ENCODE measurements around the gene KCNT2. TPM values are rescaled to one million over a fixed set of nuclear protein-coding genes. Genes with fewer than 3 reads are reported as not detected.

KCNT2 gene
- total and polyA plus RNA-seq, 9 of the 15 experiments (the other 6 are each of a cell fraction or from before 2014, with no cell fraction given) = 0.13 to 0.73 (median 0.28) TPM

GRCh38 chr1:196393282-196393681, 215.0 kb downstream of the KCNT2 start:
- BruUV-seq (replicated peaks) = no TSS peak
- H2AFZ ChIP-seq (ENCODE audit: low read depth, low read length) = no peak overlapping the region
- 13% methylated on average over 2 of the region's 2 CpGs for WGBS (ENCODE audit: insufficient coverage, low coverage, missing lambda C conversion rate)
- no peak overlapping the region for H3K4me3 ChIP-seq
- H3K9me3 ChIP-seq (replicated peaks; ENCODE audit: control insufficient read depth, insufficient read depth, low read depth, low read length) = no peaks in the 10 kb centered on the region
- no peaks in the 10 kb centered on the region for H3K36me3 ChIP-seq (ENCODE audit: control insufficient read depth, insufficient read depth, low read length)
- no peaks in the 10 kb centered on the region for H3K27me3 ChIP-seq (ENCODE audit: control insufficient read depth in 2 of 2, insufficient read depth in 2 of 2, low read length in 2 of 2)
- FAIRE-seq = no peak
- no peak for DNase-seq (ENCODE audit: extremely low read depth in 1 of 4, low spot score in 3 of 4)
- H3K4me1 ChIP-seq (replicated peaks in 1 of 2; ENCODE audit: control insufficient read depth in 2 of 2, insufficient read depth in 2 of 2, low read length in 2 of 2) = no peaks in the 10 kb centered on the region
- H3K9ac ChIP-seq (ENCODE audit: insufficient read depth in 1 of 2, low read depth in 2 of 2, low read length in 2 of 2) = no peak overlapping the region
- ChIA-PET POLR2A (no interaction called here), CTCF (ENCODE audit: low intra/inter-chr PET ratio) (no interaction called here)
- H3K4me2 ChIP-seq (ENCODE audit: insufficient read depth, low read length) = no peak overlapping the region
- H4K20me1 ChIP-seq (replicated peaks; ENCODE audit: control insufficient read depth, insufficient read depth, low read length) = no peaks in the 10 kb centered on the region
- no peak for ATAC-seq
- in situ Hi-C loops (cut with MboI) (no loop called here), intact Hi-C loops (cut with micrococcal nuclease) (no loop called here)
- no peak overlapping the region for H3K27ac ChIP-seq (ENCODE audit: extremely low read depth, low read depth, low read length)
- TF ChIP-seq ZNF644 (tag; IDR thresholded peaks at IDR 0.05; ENCODE audit: low read depth) (no peak), COPS2 (conservative IDR thresholded peaks at IDR 0.05) (no peak), E2F8 (IDR thresholded peaks at IDR 0.05; ENCODE audit: low read depth, partially characterized antibody) (no peak), ZNF324 (CRISPR knock-in tag; IDR thresholded peaks at IDR 0.05) (no peak), CBX5 (IDR thresholded peaks at IDR 0.05; ENCODE audit: borderline replicate concordance, low read depth) (no peak), EP300 (IDR thresholded peaks at IDR 0.05; ENCODE audit: low read length) (no peak), ZNF12 (CRISPR knock-in tag; IDR thresholded peaks at IDR 0.05) (no peak), ZNF212 (CRISPR knock-in tag; IDR thresholded peaks at IDR 0.05) (no peak)
- no peaks in the 10 kb centered on the region for H3K79me2 ChIP-seq (ENCODE audit: control insufficient read depth, insufficient read depth, low read length)
- H3K9me1 ChIP-seq (ENCODE audit: control insufficient read depth, insufficient read depth, low read length) = no peaks in the 10 kb centered on the region
